HT1080 (cell line): Measurements from ENCODE around the gene USP34. TPM values are rescaled to one million over a fixed set of nuclear protein-coding genes. Genes with fewer than 3 reads are reported as not detected.

Source experiments
- DNase-seq: peaks from one replicate; pipeline ENCODE4 v3.0.0-alpha.2; 2015; ENCODE audit warnings: low read depth
- total RNA-seq: library from RNA; depleted of rRNA; stranded (reverse); fragments of >200 nt; shearing (Covaris generic); gene quantifications from 2 replicates; pipeline ENCODE4 v1.2.3, GENCODE V29; 2014

The USP34 gene
- total RNA-seq, 1 experiment from 2014 or later, result 47.5 TPM

- DNase-seq, result no peak
Measured at GRCh38 chr2:61371027-61371426, 99.9 kb downstream of the USP34 start.

- no peak for DNase-seq
Measured at GRCh38 chr2:61368687-61369665, 101.9 kb downstream of the USP34 start.

GRCh38 chr2:61367177-61367576, 103.7 kb downstream of the USP34 start:
- no peak for DNase-seq

- DNase-seq, result no peak
Measured at GRCh38 chr2:61363580-61363979, 107.3 kb downstream of the USP34 start.

- DNase-seq, result no peak
Measured at GRCh38 chr2:61362873-61363272, 108.0 kb downstream of the USP34 start.

GRCh38 chr2:61361068-61361467, 109.8 kb downstream of the USP34 start:
- no peak for DNase-seq

GRCh38 chr2:61359058-61359457, 111.8 kb downstream of the USP34 start:
- no peak for DNase-seq

GRCh38 chr2:61357681-61358080, 113.2 kb downstream of the USP34 start:
- no peak for DNase-seq

GRCh38 chr2:61356958-61357350, 113.9 kb downstream of the USP34 start:
- DNase-seq, result no peak

GRCh38 chr2:61356261-61356957, 114.5 kb downstream of the USP34 start:
- no peak for DNase-seq

GRCh38 chr2:61354543-61355197, 116.2 kb downstream of the USP34 start:
- peak; percentile 8 for DNase-seq

GRCh38 chr2:61353909-61354308, 117.0 kb downstream of the USP34 start:
- no peak for DNase-seq

- no peak for DNase-seq
Measured at GRCh38 chr2:61350777-61351176, 120.1 kb downstream of the USP34 start.

- DNase-seq, result no peak
Measured at GRCh38 chr2:61343141-61343540, 127.7 kb downstream of the USP34 start.

GRCh38 chr2:61340242-61340641, 130.6 kb downstream of the USP34 start:
- peak; percentile 49 for DNase-seq

- DNase-seq, result no peak
Measured at GRCh38 chr2:61338447-61338846, 132.4 kb downstream of the USP34 start.

GRCh38 chr2:61335187-61335586, 135.7 kb downstream of the USP34 start:
- no peak for DNase-seq

GRCh38 chr2:61334466-61334865, 136.4 kb downstream of the USP34 start:
- DNase-seq, result no peak

GRCh38 chr2:61328707-61329251, 142.1 kb downstream of the USP34 start:
- peak; percentile 60 for DNase-seq

GRCh38 chr2:61327173-61327572, 143.7 kb downstream of the USP34 start:
- DNase-seq, result no peak

GRCh38 chr2:61326423-61326822, 144.5 kb downstream of the USP34 start:
- DNase-seq, result no peak

- DNase-seq, result no peak
Measured at GRCh38 chr2:61320181-61320580, 150.7 kb downstream of the USP34 start.
